K562 (cell line): Measurements from ENCODE around the gene KLF1. TPM values are rescaled to one million over a fixed set of nuclear protein-coding genes. Genes with fewer than 3 reads are reported as not detected.

Source experiments
- ATAC-seq: fragments of 200-7000 bp; cut with Tn5 transposase; 3 replicates; pipeline ENCODE4 v1.9.1; 2020; ENCODE audit warnings: moderate library complexity
- BruUV-seq: library from RNA; stranded (reverse); fragments of 400-500 nt; replicated peaks from 2 replicates; lab custom pipeline; 2021; lab: Mats Ljungman, UMichigan
- CTCF ChIA-PET: fragments of 300-600 bp; formaldehyde crosslinking; extraction: SDS; loops from one replicate; lab custom pipeline; 2021; ENCODE audit warnings: low intra/inter-chr PET ratio; lab: Yijun Ruan, JAX
- POLR2A ChIA-PET: fragments of 300-600, 350-650 bp; sonication (Branson Sonifier 250); formaldehyde crosslinking; extraction: SDS; loops from one replicate; lab custom pipeline; 2021; ENCODE audit warnings: antibody characterized with exemption, inconsistent platforms; lab: Yijun Ruan, JAX
- DNase-seq, 4 experiments: peaks; one replicate each; pipeline versions ENCODE4 v3.0.0 to v3.0.0-alpha.2; 2011 to 2018; ENCODE audit warnings: low spot score in 3 of 4, mixed read lengths in 3 of 4; ENCODE audit errors: extremely low read depth in 1 of 4
- FAIRE-seq: peaks from 2 replicates; lab custom pipeline; 2011; peaks lifted over from hg19 to GRCh38; lab: Jason Lieb, UNC
- H2AFZ ChIP-seq: 2 replicates; pipeline ENCODE4 v1.6.0; 2011; ENCODE audit warnings: low read depth, low read length, control low read depth, inconsistent platforms
- H3K27ac ChIP-seq: fragments of 200-600 bp; 3 replicates; pipeline ENCODE4 v1.8.0; 2011; ENCODE audit warnings: low read depth, mild to moderate bottlenecking, control low read depth, inconsistent platforms, low read length, moderate library complexity, mixed read lengths; ENCODE audit errors: extremely low read depth
- H3K27me3 ChIP-seq, 2 experiments: fragments of 300-600 bp in 1 of 2; 2 replicates in 1 of 2; 3 replicates in 1 of 2; pipeline versions ENCODE4 v1.6.0 to v1.8.0; 2011; ENCODE audit warnings: inconsistent platforms in 2 of 2, low read length in 2 of 2, mild to moderate bottlenecking in 1 of 2, mixed read lengths in 1 of 2, moderate library complexity in 1 of 2; ENCODE audit not compliant: control insufficient read depth in 2 of 2, insufficient read depth in 2 of 2
- H3K36me3 ChIP-seq: fragments of 300-600 bp; 3 replicates; pipeline ENCODE4 v1.8.0; 2011; ENCODE audit warnings: mild to moderate bottlenecking, low read length, inconsistent platforms; ENCODE audit not compliant: control insufficient read depth, insufficient read depth
- H3K4me1 ChIP-seq, 2 experiments: fragments of 200-600 bp in 1 of 2; replicated peaks in 1 of 2; 2 replicates in 1 of 2; 3 replicates in 1 of 2; pipeline versions ENCODE4 v1.5.1 to v1.8.0; 2011; ENCODE audit warnings: inconsistent platforms in 2 of 2, low read length in 2 of 2, mild to moderate bottlenecking in 1 of 2, mixed read lengths in 1 of 2, moderate library complexity in 1 of 2; ENCODE audit not compliant: control insufficient read depth in 2 of 2, insufficient read depth in 2 of 2
- H3K4me2 ChIP-seq: 2 replicates; pipeline ENCODE4 v1.6.1; 2011; ENCODE audit warnings: low read length, control low read depth, inconsistent platforms, mixed read lengths; ENCODE audit not compliant: insufficient read depth
- H3K4me3 ChIP-seq: fragments of 200-600 bp; sonication (generic), shearing (Covaris generic); 2 replicates; pipeline ENCODE4 v1.5.1; 2016; ENCODE audit warnings: control low read depth, inconsistent platforms
- H3K79me2 ChIP-seq: fragments of 200-600 bp; 3 replicates; pipeline ENCODE4 v1.8.0; 2011; ENCODE audit warnings: low read length, inconsistent platforms; ENCODE audit not compliant: control insufficient read depth, insufficient read depth
- H3K9ac ChIP-seq, 2 experiments: 2 replicates each; pipeline versions ENCODE4 v1.6.0 to v1.6.1; 2011; ENCODE audit warnings: low read depth in 2 of 2, low read length in 2 of 2, control low read depth in 1 of 2, inconsistent platforms in 1 of 2, mild to moderate bottlenecking in 1 of 2, mixed read lengths in 1 of 2; ENCODE audit not compliant: insufficient read depth in 1 of 2
- H3K9me1 ChIP-seq: one replicate; pipeline ENCODE4 v1.6.0; 2011; ENCODE audit warnings: inconsistent platforms, mild to moderate bottlenecking, low read length, moderate library complexity; ENCODE audit not compliant: control insufficient read depth, insufficient read depth
- H3K9me3 ChIP-seq: replicated peaks from 2 replicates; pipeline ENCODE4 v1.5.1; 2011; ENCODE audit warnings: low read depth, low read length, inconsistent platforms; ENCODE audit not compliant: control insufficient read depth, insufficient read depth
- H4K20me1 ChIP-seq: replicated peaks from 2 replicates; pipeline ENCODE4 v1.6.1; 2011; ENCODE audit warnings: low read length, inconsistent platforms, mixed read lengths; ENCODE audit not compliant: control insufficient read depth, insufficient read depth
- ATF3 ChIP-seq, 2 experiments: fragments of 450-650 bp in 1 of 2; sonication (generic) in 1 of 2; formaldehyde crosslinking in 1 of 2; IDR thresholded peaks in 1 of 2; conservative IDR thresholded peaks in 1 of 2; 2 replicates each; pipeline versions ENCODE4 v1.6.1 to v1.8.1; 2016 to 2023; ENCODE audit warnings: mild to moderate bottlenecking in 2 of 2, moderate library complexity in 2 of 2, inconsistent platforms in 1 of 2, missing genetic modification reagents in 1 of 2
- ETV5 ChIP-seq: sonication (generic); formaldehyde crosslinking; IDR thresholded peaks from 2 replicates; pipeline ENCODE4 v1.4.0; 2020; ENCODE audit warnings: low read depth, mild to moderate bottlenecking, missing genetic modification reagents
- JUNB ChIP-seq: fragments of 450-650 bp; formaldehyde crosslinking; conservative IDR thresholded peaks from 2 replicates; pipeline ENCODE4 v1.4.0; 2020; ENCODE audit warnings: mild to moderate bottlenecking
- PBX2 ChIP-seq, 2 experiments: IDR thresholded peaks in 1 of 2; conservative IDR thresholded peaks in 1 of 2; 2 replicates each; pipeline ENCODE4 v1.6.1; 2016; ENCODE audit warnings: low read depth in 2 of 2, mild to moderate bottlenecking in 1 of 2, missing compliant biosample characterization in 1 of 2, missing genetic modification characterization in 1 of 2, moderate library complexity in 1 of 2
- SRSF3 ChIP-seq: fragments of 200-400 bp; formaldehyde crosslinking; IDR thresholded peaks from 2 replicates; pipeline ENCODE4 v1.6.1; 2016; ENCODE audit warnings: mild to moderate bottlenecking, low read length, moderate library complexity; ENCODE audit not compliant: insufficient read depth
- YY1 ChIP-seq, 3 experiments: IDR thresholded peaks; 2 replicates each; pipeline ENCODE4 v1.6.1; 2011; ENCODE audit warnings: low read length in 2 of 3, mild to moderate bottlenecking in 2 of 3, moderate library complexity in 2 of 3, borderline replicate concordance in 1 of 3, control low read depth in 1 of 3, low read depth in 1 of 3; ENCODE audit not compliant: insufficient read depth in 3 of 3, insufficient replicate concordance in 2 of 3, control insufficient read depth in 1 of 3, insufficient read length in 1 of 3; ENCODE audit errors: extremely low read depth in 1 of 3
- ZEB2 ChIP-seq: fragments of 450-650 bp; IDR thresholded peaks from 2 replicates; pipeline ENCODE4 v1.6.1; 2016
- WGBS: fragments of 100-300 bp; shearing (Covaris generic); methylation state at CpG from one replicate; pipeline ENCODE4 v1.1.6; 2016; ENCODE audit warnings: low coverage, mixed read lengths; ENCODE audit not compliant: insufficient coverage; ENCODE audit errors: missing lambda C conversion rate; 5-methylcytosine and 5-hydroxymethylcytosine counted together
- in situ Hi-C: fragments of 300-500 bp; cut with MboI; formaldehyde crosslinking; loops from 4 replicates; pipeline ENCODE4 v1.15.0; 2018; ENCODE audit warnings: inconsistent platforms, mixed read lengths
- intact Hi-C: fragments of 100-400 bp; cut with micrococcal nuclease; formaldehyde crosslinking; loops from 2 replicates; pipeline ENCODE4 v1.14.2; 2022
- polyA plus RNA-seq, 8 experiments: library from polyadenylated mRNA; depleted of rRNA in 4 of 8; stranded (reverse) in 5 of 8; unstranded in 3 of 8; fragments of >200 nt; fragmentation: Nextera tagmentation in 2 of 8; fragmentation: Illumina TruSeq in 1 of 8; extraction: Ambion mirVana in 2 of 8; extraction: Trizol in 1 of 8; gene quantifications; 2 replicates each; pipeline versions ENCODE4 v1.2.1 to v1.2.3, GENCODE V29; 2011 to 2014; ENCODE audit warnings: inconsistent platforms in 1 of 8, missing spikeins in 1 of 8
- total RNA-seq, 7 experiments: library from RNA; depleted of rRNA in 6 of 7; stranded (reverse); fragments of >200 nt in 6 of 7; fragmentation: Illumina TruSeq in 2 of 7; extraction: Trizol in 2 of 7; gene quantifications; 2 replicates each; pipeline versions ENCODE4 v1.2.1 to v1.2.3, GENCODE V29; 2011 to 2021; ENCODE audit warnings: low replicate concordance in 1 of 7

The KLF1 gene
- total and polyA plus RNA-seq, 9 of the 15 experiments (the other 6 are each of a cell fraction or from before 2014, with no cell fraction given), result 8.4 to 163 (median 47.3) TPM

- H3K9me3 ChIP-seq, result no peaks in the 10 kb centered on the region
- peaks cover 43 to 50% of the 10 kb centered on the region in 2 experiments for H3K4me1 ChIP-seq
- intact Hi-C loops (loop anchor here (5.0 kb wide), 1 partner anchor 49 kb away; the partner anchor contains the start of gene KLF1), in situ Hi-C loops (no loop called here)
- no peak for FAIRE-seq
- H3K4me2 ChIP-seq, result no peak overlapping the region
- peaks cover 36% of the 10 kb centered on the region for H3K36me3 ChIP-seq
- no peak for TF ChIP-seq JUNB (CRISPR knock-in tag)
- 0 out of 2 replicates have a peak, but pooled peaks have one; percentile 35 for TF ChIP-seq ETV5 (CRISPR knock-in tag)
- TF ChIP-seq YY1 (IDR thresholded peaks at IDR 0.05; ENCODE audit: borderline replicate concordance in 1 of 3, control insufficient read depth in 1 of 3, extremely low read depth in 1 of 3, insufficient read depth in 3 of 3, insufficient read length in 1 of 3, insufficient replicate concordance in 2 of 3, low read depth in 1 of 3, low read length in 2 of 3), result peak in 1 of 3 experiments; percentile 2
- peak overlapping the region; percentile 29; the same call in 2 of the 3 replicates for H3K27ac ChIP-seq
- BruUV-seq, result no TSS peak
- ATAC-seq, result no peak
- POLR2A ChIA-PET, result interaction anchor here (2.2 kb wide), 1 partner anchor 49 kb away, joined by 11 read pairs; the partner anchor contains the start of gene KLF1
- peak overlapping the region; percentile 48 for H2AFZ ChIP-seq
- DNase-seq, result no peak
- no peaks in the 10 kb centered on the region for H3K27me3 ChIP-seq
- H3K4me3 ChIP-seq, result no peak overlapping the region
- H4K20me1 ChIP-seq, result peaks cover 24% of the 10 kb centered on the region
- H3K9ac ChIP-seq, result peak overlapping the region in 1 of 2 experiments; percentile 4; a peak in 1 of 4 replicates
- peaks cover 66% of the 10 kb centered on the region for H3K79me2 ChIP-seq
- CTCF ChIA-PET, result no interaction called here
- 72% methylated on average over 7 of the region's 7 CpGs for WGBS
- H3K9me1 ChIP-seq, result peaks cover 3% of the 10 kb centered on the region
These were observed 49.6 kb upstream of the KLF1 start for GRCh38 chr19:12936582-12936981.

- in situ Hi-C loops, result no loop called here
- H3K4me1 ChIP-seq, result peaks cover 33 to 51% of the 10 kb centered on the region in 2 experiments
- H3K9me1 ChIP-seq, result no peaks in the 10 kb centered on the region
- FAIRE-seq (peak; percentile 6), ATAC-seq (no peak), DNase-seq (no peak)
- 0 out of 2 replicates have a peak overlapping the region, but pooled peaks have one; percentile 7 for H2AFZ ChIP-seq
- ChIA-PET POLR2A (interaction anchor here (1.0 kb wide), 1 partner anchor 48 kb away, joined by 3 read pairs; no protein-coding TSS in a partner anchor), CTCF (no interaction called here)
- BruUV-seq, result no TSS peak
- peaks cover 67% of the 10 kb centered on the region for H3K79me2 ChIP-seq
- no peak overlapping the region for H3K4me3 ChIP-seq
- H3K4me2 ChIP-seq, result no peak overlapping the region
- WGBS, result 50% methylated on average over 10 of the region's 10 CpGs
- H4K20me1 ChIP-seq, result peaks cover 14% of the 10 kb centered on the region
- H3K27me3 ChIP-seq, result no peaks in the 10 kb centered on the region
- intact Hi-C loops, result loop anchor here (5.0 kb wide), 1 partner anchor 48 kb away; the partner anchor contains the start of gene KLF1
- no peak overlapping the region for H3K9ac ChIP-seq
- H3K36me3 ChIP-seq, result peaks cover 36% of the 10 kb centered on the region
- no peak overlapping the region for H3K27ac ChIP-seq
- H3K9me3 ChIP-seq, result no peaks in the 10 kb centered on the region
- TF ChIP-seq SRSF3 (no peak), PBX2 (CRISPR knock-in tag; IDR thresholded peaks at IDR 0.05; ENCODE audit: low read depth) (no peak), PBX2 (tag; conservative IDR thresholded peaks at IDR 0.05; ENCODE audit: low read depth) (no peak), ATF3 (IDR thresholded peaks at IDR 0.05) (peak; percentile 30; the same call in 1 of the 2 replicates), ATF3 (CRISPR knock-in tag; conservative IDR thresholded peaks at IDR 0.05) (no peak), ZEB2 (peak; percentile 73; the same call in 1 of the 2 replicates)
These were observed 48.1 kb upstream of the KLF1 start for GRCh38 chr19:12935071-12935470.
